Spleen (tissue), 7 donors: Measurements from ENCODE around the gene SPATC1L.

Experiments
- CTCF ChIP-seq, 11 experiments: fragments of 200-600 bp in 7 of 11; fragments of 450-650 bp in 4 of 11; sonication (generic) in 4 of 11; IDR thresholded peaks in 8 of 11; conservative IDR thresholded peaks in 3 of 11; 1 replicate in 7 of 11; 2 replicates in 4 of 11; pipeline versions ENCODE4 v1.4.0 to v1.8.0; 2016 to 2021; ENCODE audit warnings: antibody characterized with exemption in 11 of 11, inconsistent platforms in 4 of 11, mild to moderate bottlenecking in 1 of 11
- POLR2AphosphoS5 ChIP-seq, 3 donors: sonication (generic); formaldehyde crosslinking; IDR thresholded peaks; one replicate each; pipeline ENCODE4 v1.5.1; 2017; ENCODE audit warnings: antibody characterized with exemption in 3 of 3
- donor health status: DM: no; HTN: no; CAD: no; lungs with moderate emphysema.
- donor health status: DM: no; HTN: no; CAD: no.
- donor health status: DM: no; HTN: no; CAD: no.

DNA sequence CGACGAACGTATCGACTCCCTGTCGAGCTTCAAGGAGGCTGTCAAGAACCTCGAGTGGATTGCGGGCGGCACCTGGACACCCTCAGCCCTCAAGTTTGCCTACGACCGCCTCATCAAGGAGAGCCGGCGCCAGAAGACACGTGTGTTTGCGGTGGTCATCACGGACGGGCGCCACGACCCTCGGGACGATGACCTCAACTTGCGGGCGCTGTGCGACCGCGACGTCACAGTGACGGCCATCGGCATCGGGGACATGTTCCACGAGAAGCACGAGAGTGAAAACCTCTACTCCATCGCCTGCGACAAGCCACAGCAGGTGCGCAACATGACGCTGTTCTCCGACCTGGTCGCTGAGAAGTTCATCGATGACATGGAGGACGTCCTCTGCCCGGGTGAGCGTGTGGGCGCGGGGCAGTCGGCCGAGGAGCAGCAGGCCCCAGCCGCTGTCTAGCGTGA is 58.4 kb downstream of the SPATC1L start:
- TF ChIP-seq CTCF (IDR thresholded peaks at IDR 0.05 in 8 of 11, conservative IDR thresholded peaks at IDR 0.05 in 3 of 11) = no peak
- TF ChIP-seq POLR2AphosphoS5 (IDR thresholded peaks at IDR 0.05) = peak in 2 of 3 donors; percentile 7 to 28
